NB4 (cell line): Measurements from ENCODE around the gene ANAPC5.

Experiments used
- DNase-seq: peaks from one replicate; pipeline ENCODE4 v3.0.0; 2010; ENCODE audit warnings: low read depth
- H3K4me3 ChIP-seq: one replicate; pipeline ENCODE4 v1.5.1; 2011; ENCODE audit warnings: mild to moderate bottlenecking, low read depth, low read length, moderate library complexity
- CTCF ChIP-seq: IDR thresholded peaks from one replicate; pipeline ENCODE4 v1.5.1; 2012; ENCODE audit warnings: low read depth, low read length
- MAX ChIP-seq: IDR thresholded peaks from 2 replicates; pipeline ENCODE4 v1.6.1; 2011; ENCODE audit warnings: low read depth, low read length
- MYC ChIP-seq: IDR thresholded peaks from 2 replicates; pipeline ENCODE4 v1.6.1; 2011; ENCODE audit warnings: low read depth, low read length
- POLR2A ChIP-seq: IDR thresholded peaks from 2 replicates; pipeline ENCODE4 v1.6.1; 2011; ENCODE audit warnings: mild to moderate bottlenecking; ENCODE audit not compliant: insufficient read length; ENCODE audit errors: extremely low read depth

The ANAPC5 gene

GRCh38 chr12:121274036-121274763 is 78.0 kb downstream of the ANAPC5 start:
- TF ChIP-seq CTCF (no peak), POLR2A (no peak), MAX (no peak), MYC (no peak)
- DNase-seq: no peak
- H3K4me3 ChIP-seq: no peak overlapping the region

GRCh38 chr12:121273364-121273896 is 78.8 kb downstream of the ANAPC5 start:
- no peak overlapping the region for H3K4me3 ChIP-seq
- TF ChIP-seq CTCF (no peak), POLR2A (no peak), MAX (no peak), MYC (no peak)
- no peak for DNase-seq

GRCh38 chr12:121267822-121268221 is 84.4 kb downstream of the ANAPC5 start:
- DNase-seq: no peak
- no peak overlapping the region for H3K4me3 ChIP-seq
- TF ChIP-seq POLR2A (no peak), MAX (no peak), MYC (no peak), CTCF (no peak)

GRCh38 chr12:121264951-121265515 is 87.2 kb downstream of the ANAPC5 start:
- no peak for DNase-seq
- TF ChIP-seq MAX (no peak), MYC (no peak), CTCF (no peak), POLR2A (no peak)
- H3K4me3 ChIP-seq: no peak overlapping the region

- TF ChIP-seq POLR2A (no peak), MAX (no peak), CTCF (no peak), MYC (no peak)
- no peak for DNase-seq
- H3K4me3 ChIP-seq: no peak overlapping the region
These were observed 88.1 kb downstream of the ANAPC5 start for GRCh38 chr12:121264135-121264534.
